C4-2B (cell line): ENCODE measurements around the gene ENTPD1.
"Not testable (repeated sequence)": the region's sequence is repeated elsewhere in the genome, so short reads cannot be mapped to it uniquely, and the experiment has no call there.

Experiments
- ZFX ChIP-seq: fragments of 450-650 bp; IDR thresholded peaks from 2 replicates; pipeline ENCODE4 v1.6.1; 2017
- TF ChIP-seq, protein P1 (sequence below): fragments of 450-650 bp; conservative IDR thresholded peaks from 2 replicates; pipeline ENCODE4 v1.5.1; 2017; ENCODE audit warnings: mild to moderate bottlenecking

DNA sequence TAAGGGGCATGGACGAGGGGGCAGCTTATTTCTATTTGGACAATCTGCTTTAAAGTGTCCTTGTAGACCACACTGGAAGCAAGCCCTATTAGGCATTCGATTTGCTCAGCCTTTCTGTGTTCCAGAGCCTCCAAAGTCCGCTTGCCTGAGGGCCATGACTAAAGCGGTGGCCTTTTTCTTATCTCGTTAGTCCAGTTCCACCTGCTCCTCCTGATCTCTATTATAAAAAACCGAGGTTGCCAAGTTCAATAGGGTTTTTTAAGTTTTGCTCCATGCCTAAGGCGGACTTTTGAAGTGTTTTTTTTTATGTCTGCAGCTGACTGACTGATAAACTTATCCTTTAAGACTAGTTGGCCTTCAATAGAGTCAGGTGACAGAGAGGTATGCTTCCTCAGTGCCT is 35.2 kb upstream of the ENTPD1 start:
- TF ChIP-seq, protein P1, sequence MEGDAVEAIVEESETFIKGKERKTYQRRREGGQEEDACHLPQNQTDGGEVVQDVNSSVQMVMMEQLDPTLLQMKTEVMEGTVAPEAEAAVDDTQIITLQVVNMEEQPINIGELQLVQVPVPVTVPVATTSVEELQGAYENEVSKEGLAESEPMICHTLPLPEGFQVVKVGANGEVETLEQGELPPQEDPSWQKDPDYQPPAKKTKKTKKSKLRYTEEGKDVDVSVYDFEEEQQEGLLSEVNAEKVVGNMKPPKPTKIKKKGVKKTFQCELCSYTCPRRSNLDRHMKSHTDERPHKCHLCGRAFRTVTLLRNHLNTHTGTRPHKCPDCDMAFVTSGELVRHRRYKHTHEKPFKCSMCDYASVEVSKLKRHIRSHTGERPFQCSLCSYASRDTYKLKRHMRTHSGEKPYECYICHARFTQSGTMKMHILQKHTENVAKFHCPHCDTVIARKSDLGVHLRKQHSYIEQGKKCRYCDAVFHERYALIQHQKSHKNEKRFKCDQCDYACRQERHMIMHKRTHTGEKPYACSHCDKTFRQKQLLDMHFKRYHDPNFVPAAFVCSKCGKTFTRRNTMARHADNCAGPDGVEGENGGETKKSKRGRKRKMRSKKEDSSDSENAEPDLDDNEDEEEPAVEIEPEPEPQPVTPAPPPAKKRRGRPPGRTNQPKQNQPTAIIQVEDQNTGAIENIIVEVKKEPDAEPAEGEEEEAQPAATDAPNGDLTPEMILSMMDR: not testable (repeated sequence)
- TF ChIP-seq ZFX: not testable (repeated sequence)
